ENCODE measurements around the gene PGAM4.
"Not testable (repeated sequence)": the region's sequence is repeated elsewhere in the genome, so short reads cannot be mapped to it uniquely, and the experiment has no call there.

DNA sequence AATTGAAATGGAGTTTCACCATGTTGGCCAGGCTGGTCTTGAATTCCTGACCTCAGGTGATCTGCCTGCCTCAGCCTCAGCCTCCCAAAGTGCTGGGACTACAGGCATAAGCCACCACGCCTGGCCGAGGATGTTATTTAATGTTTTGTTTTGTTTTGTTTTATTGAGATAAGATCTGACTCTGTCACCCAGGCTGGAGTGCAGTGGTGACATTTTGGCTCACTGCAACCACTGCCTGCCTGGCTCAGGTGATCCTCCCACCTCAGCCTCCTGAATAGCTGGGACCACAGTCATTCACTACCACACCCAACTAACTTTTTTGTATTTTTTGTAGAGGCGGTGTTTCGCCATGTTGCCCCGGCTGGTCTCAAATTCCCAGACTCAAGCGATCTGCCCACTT is 24.4 kb downstream of the PGAM4 start:
- TF ChIP-seq MYC (IDR thresholded peaks at IDR 0.05; ENCODE audit: low read depth, low read length); POLR2A (IDR thresholded peaks at IDR 0.05; ENCODE audit: extremely low read depth, insufficient read length): not testable (repeated sequence)
- TF ChIP-seq, protein P1, sequence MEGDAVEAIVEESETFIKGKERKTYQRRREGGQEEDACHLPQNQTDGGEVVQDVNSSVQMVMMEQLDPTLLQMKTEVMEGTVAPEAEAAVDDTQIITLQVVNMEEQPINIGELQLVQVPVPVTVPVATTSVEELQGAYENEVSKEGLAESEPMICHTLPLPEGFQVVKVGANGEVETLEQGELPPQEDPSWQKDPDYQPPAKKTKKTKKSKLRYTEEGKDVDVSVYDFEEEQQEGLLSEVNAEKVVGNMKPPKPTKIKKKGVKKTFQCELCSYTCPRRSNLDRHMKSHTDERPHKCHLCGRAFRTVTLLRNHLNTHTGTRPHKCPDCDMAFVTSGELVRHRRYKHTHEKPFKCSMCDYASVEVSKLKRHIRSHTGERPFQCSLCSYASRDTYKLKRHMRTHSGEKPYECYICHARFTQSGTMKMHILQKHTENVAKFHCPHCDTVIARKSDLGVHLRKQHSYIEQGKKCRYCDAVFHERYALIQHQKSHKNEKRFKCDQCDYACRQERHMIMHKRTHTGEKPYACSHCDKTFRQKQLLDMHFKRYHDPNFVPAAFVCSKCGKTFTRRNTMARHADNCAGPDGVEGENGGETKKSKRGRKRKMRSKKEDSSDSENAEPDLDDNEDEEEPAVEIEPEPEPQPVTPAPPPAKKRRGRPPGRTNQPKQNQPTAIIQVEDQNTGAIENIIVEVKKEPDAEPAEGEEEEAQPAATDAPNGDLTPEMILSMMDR (IDR thresholded peaks at IDR 0.05; ENCODE audit: low read depth, low read length): not testable (repeated sequence)
- TF ChIP-seq, protein P2, sequence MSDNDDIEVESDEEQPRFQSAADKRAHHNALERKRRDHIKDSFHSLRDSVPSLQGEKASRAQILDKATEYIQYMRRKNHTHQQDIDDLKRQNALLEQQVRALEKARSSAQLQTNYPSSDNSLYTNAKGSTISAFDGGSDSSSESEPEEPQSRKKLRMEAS (IDR thresholded peaks at IDR 0.05; ENCODE audit: low read depth, low read length): not testable (repeated sequence)

Data from NB4 (cell line).